Measurements from ENCODE around the gene GBGT1. TPM values are rescaled to one million over a fixed set of nuclear protein-coding genes. Genes with fewer than 3 reads are reported as not detected.

The GBGT1 gene
- total RNA-seq, 1 donor from 2014 or later: 15.4 TPM

- intact Hi-C loops (cut with micrococcal nuclease): loop anchor here (1.0 to 10.0 kb wide), 9 partner anchors 12 to 992 kb away; partner anchors contain the start of genes CACFD1, GTF3C4, GTF3C5 and RALGDS
Observed at GRCh38 chr9:133144904-133145851, 18.5 kb downstream of the GBGT1 start.

GRCh38 chr9:133144142-133144903 is 19.4 kb downstream of the GBGT1 start:
- intact Hi-C loops (cut with micrococcal nuclease): loop anchor here (1.0 to 10.0 kb wide), 9 partner anchors 11 to 993 kb away; partner anchors contain the start of genes CACFD1, GTF3C4, GTF3C5 and RALGDS

GRCh38 chr9:133143639-133144141 is 20.0 kb downstream of the GBGT1 start:
- intact Hi-C loops (cut with micrococcal nuclease): loop anchor here (1.0 to 10.0 kb wide), 9 partner anchors 10 to 994 kb away; partner anchors contain the start of genes CACFD1, GTF3C4, GTF3C5 and RALGDS

GRCh38 chr9:133142684-133143622 is 20.8 kb downstream of the GBGT1 start:
- intact Hi-C loops (cut with micrococcal nuclease): loop anchor here (5.0 to 10.0 kb wide), 2 partner anchors 468 to 994 kb away; partner anchors contain the start of genes GTF3C4 and WDR5

GRCh38 chr9:133141833-133142595 is 21.7 kb downstream of the GBGT1 start:
- intact Hi-C loops (cut with micrococcal nuclease): loop anchor here (5.0 to 10.0 kb wide), 2 partner anchors 467 to 995 kb away; partner anchors contain the start of genes GTF3C4 and WDR5

GRCh38 chr9:133140606-133141005 is 23.1 kb downstream of the GBGT1 start:
- intact Hi-C loops (cut with micrococcal nuclease): loop anchor here (5.0 to 10.0 kb wide), 2 partner anchors 466 to 997 kb away; partner anchors contain the start of genes GTF3C4 and WDR5

- intact Hi-C loops (cut with micrococcal nuclease): loop anchor here (5.0 to 10.0 kb wide), 2 partner anchors 465 to 997 kb away; partner anchors contain the start of genes GTF3C4 and WDR5
Observed at GRCh38 chr9:133140174-133140505, 23.6 kb downstream of the GBGT1 start.

- intact Hi-C loops (cut with micrococcal nuclease): loop anchor here (5.0 to 10.0 kb wide), 2 partner anchors 465 to 998 kb away; partner anchors contain the start of genes GTF3C4 and WDR5
Observed at GRCh38 chr9:133139246-133140173, 24.2 kb downstream of the GBGT1 start.

GRCh38 chr9:133137451-133138231 is 26.1 kb downstream of the GBGT1 start:
- intact Hi-C loops (cut with micrococcal nuclease): no loop called here

- intact Hi-C loops (cut with micrococcal nuclease): no loop called here
Observed at GRCh38 chr9:133135146-133135745, 28.5 kb downstream of the GBGT1 start.

- intact Hi-C loops (cut with micrococcal nuclease): no loop called here
Observed at GRCh38 chr9:133134388-133135145, 29.1 kb downstream of the GBGT1 start.

GRCh38 chr9:133133681-133134387 is 29.9 kb downstream of the GBGT1 start:
- intact Hi-C loops (cut with micrococcal nuclease): loop anchor here (1.0 to 2.0 kb wide), 3 partner anchors 10 to 19 kb away; partner anchors contain the start of gene RALGDS

GRCh38 chr9:133132174-133132573 is 31.5 kb downstream of the GBGT1 start:
- intact Hi-C loops (cut with micrococcal nuclease): loop anchor here (2.0 kb wide), 1 partner anchor 17 kb away; no protein-coding TSS in a partner anchor

- intact Hi-C loops (cut with micrococcal nuclease): no loop called here
Observed at GRCh38 chr9:133131506-133131905, 32.2 kb downstream of the GBGT1 start.

- intact Hi-C loops (cut with micrococcal nuclease): no loop called here
Observed at GRCh38 chr9:133130685-133131244, 32.9 kb downstream of the GBGT1 start.
